NCI-H2227 (cell line): ENCODE data around the gene SRGAP2.
"Not testable (repeated sequence)": the region's sequence is repeated elsewhere in the genome, so short reads cannot be mapped to it uniquely, and the experiment has no call there.

Experiments used
- DNase-seq: peaks from one replicate; lab custom pipeline; 2025; ENCODE audit not compliant: unreplicated experiment; lab: John Stamatoyannopoulos, UW

The SRGAP2 gene

GRCh38 chr1:206204871-206205270 lies 1.5 kb downstream of the SRGAP2 start:
- not testable (repeated sequence) for DNase-seq

DNA sequence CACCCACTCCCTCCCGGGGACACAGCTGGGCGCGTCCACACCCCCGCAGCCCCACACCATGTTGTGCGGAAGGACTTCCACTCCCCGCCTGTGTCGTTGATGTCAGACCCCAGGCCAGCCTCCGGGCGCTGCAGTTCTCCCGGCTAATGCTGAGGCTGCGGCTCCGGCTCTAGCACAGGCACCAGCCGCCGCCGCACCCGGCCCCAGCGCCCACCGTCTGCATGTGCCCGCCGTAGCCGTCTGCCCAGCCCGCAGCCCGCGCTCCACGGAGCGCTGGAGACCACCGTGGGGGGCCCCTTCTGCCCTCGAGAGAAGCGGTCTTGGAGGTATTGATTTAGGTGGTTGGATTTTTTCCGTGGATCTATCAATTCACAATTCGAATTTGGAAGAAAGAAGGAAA lies 2.2 kb downstream of the SRGAP2 start:
- not testable (repeated sequence) for DNase-seq

DNA sequence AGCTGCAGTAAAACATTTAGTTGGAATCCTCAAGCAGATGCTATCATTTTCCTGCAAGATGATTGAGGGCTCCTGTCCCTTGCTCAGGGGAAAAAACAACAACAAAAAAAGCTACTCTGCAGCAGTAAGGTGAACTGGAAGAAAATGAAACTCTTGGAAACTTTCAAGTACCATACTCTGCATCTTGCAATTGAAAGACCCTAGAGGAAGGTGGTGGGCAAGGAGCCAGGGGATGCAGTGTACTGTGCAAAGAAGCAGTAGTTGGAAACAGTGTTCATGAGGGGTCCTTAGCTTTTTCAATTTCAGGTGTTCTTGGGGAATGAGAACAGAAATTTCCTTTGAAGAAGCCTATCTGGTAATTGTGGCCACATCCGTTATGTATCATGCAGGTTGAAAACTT lies 7.5 kb downstream of the SRGAP2 start:
- not testable (repeated sequence) for DNase-seq

- DNase-seq = not testable (repeated sequence)
These were observed 12.5 kb downstream of the SRGAP2 start for GRCh38 chr1:206215600-206216392.

DNA sequence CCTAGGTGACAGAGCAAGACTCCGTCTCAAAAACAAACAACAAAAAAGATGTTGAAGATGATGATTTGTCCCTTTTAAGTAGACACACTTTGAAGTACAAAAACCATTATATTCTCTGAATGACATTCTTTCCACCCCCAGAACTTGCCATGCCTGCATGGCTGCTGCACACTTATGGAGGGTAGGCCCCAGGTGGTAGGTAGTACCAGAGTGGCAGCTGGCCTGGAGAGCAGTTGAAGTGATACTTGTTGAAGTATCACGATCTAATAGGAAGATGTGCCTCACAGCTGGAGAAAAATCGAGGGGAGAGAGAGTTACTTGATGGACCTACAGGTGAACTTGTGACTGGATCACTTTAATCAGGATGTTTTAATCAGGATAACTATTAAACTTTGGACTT lies 14.9 kb downstream of the SRGAP2 start:
- DNase-seq = not testable (repeated sequence)

DNA sequence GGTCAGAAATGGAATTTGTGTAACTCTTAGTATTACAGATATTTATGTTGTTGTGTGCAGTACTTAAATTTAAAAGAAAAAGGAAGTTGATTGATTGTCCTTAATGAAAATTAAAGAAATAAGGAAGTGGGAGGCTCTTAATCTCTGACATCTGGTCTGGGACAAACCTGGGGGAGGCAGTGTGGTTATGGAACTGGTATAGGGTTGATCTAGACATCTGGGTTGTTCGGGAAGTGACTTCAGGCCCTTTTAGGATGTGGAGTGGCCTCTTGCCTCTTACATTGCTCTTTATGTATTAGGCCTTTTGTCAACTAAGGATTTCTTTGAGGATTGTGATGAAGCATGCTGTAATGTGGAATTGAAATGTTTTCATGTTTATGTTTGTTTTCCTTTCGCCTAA lies 15.4 kb downstream of the SRGAP2 start:
- not testable (repeated sequence) for DNase-seq

GRCh38 chr1:206219514-206220331 lies 16.4 kb downstream of the SRGAP2 start:
- not testable (repeated sequence) for DNase-seq

DNA sequence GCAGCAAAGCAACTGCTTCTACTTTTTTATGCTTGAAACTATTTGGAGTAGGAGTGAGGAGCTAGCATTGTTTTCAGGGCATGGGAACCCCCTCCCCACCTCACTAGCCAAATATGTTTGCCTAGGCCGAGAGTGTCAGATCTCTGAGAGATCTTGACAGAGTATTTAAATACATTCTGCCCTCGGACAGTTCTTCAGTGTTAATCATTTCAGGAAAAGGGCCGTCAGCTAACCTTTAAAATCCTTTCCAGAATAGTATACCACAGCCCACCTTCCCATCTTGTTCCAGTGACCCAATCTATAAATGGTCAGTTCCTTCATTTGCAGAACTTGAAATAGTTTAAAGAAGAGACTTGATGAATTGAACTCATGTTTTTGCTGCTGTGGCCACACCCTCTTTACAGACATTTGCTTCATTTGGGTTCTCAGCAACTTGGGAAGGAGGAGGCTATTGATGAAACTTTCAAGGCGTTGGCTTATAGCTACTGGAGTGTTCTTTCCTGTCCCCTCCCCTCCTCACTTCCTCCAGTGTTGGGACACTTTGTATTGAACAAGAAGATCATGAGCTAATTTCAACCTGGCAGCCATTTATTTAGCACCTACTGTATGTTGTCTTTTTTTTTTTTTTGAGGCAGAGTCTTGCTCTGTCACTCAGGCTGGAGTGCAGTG lies 17.1 kb downstream of the SRGAP2 start:
- DNase-seq = not testable (repeated sequence)

DNA sequence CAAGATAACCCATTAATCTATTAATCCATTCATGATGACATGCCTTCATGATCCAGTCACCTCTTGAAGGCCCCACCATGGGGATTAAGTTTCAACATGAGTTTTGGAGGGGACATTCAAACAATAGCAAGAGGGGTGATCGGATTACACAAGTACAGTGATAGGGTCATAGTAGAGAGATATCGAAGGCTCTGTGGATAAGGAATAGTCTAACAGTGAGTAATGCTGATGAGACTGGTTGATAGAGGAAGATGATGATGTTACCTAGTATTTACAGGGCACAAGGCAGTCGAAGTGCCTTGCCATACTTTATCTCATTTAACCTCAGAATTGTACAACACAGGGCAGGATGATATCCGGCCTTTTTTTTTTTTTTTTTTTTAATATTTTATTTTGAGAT lies 18.2 kb downstream of the SRGAP2 start:
- not testable (repeated sequence) for DNase-seq

DNA sequence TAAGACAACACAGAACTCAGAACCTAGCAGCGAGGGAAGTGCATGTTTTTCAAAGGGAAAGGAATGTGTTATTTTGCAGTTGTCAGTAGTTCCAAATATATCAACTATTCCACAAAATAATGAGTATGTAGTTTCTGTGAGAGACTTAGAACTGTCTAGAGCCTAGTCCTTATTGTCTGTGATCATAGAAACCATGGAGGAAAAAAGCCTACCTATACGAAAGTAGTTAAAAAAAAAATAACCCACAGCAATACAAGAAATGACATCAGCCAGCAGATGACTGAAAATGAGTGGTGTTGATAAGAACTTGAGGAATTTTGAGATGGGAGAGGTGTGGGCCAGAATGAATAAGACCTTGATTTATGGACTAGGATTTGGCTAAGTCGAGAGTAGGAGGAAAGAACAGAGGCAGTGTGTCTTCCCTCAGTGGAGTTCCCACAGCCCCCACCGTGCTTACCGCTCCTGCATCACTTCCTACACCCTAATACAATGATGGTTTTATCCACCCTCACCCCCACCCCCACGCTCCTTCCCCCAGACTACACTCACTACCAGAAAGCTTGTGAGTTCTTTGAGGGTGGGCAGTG lies 20.9 kb downstream of the SRGAP2 start:
- not testable (repeated sequence) for DNase-seq

GRCh38 chr1:206225386-206225785 lies 22.0 kb downstream of the SRGAP2 start:
- not testable (repeated sequence) for DNase-seq

- DNase-seq = not testable (repeated sequence)
These were observed 23.5 kb downstream of the SRGAP2 start for GRCh38 chr1:206226886-206227285.

DNA sequence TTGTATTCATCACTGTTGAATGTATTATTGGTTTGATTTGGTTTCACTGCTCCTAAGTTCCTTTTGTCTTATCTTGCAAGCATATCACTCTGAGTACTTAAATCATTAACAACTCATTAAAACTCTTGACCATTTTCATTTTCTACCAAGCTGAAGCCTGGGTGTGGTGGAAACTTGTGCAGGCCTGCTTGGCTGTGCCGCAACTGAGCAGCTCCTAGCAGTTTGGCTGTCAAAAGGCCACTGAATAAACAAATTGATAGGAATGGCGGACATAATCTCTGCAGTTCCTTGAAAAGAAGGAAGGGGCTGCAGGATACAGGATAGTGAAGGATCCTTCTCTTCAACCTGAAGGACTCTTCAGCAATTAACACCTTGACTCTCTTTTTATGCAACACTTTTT lies 25.9 kb downstream of the SRGAP2 start:
- DNase-seq = not testable (repeated sequence)

DNA sequence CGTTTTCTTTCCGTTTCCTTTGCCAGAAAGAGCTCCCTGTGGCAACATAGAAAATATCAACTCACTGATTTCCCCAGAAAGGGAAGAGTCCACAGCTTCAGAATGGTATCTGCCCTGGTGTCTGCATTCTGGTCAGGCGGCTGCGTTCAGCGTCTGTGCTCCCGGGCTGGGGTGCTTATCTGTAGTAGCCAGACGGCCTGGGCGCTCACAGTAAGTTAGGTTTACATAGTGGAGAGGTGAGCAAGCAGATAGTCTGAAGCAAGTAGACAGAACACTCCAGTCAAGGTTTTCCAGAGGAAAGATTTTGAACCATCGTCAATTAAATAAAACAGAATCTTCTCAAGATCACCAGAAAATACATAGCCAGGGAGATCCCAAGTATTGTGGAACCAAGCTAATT lies 28.6 kb downstream of the SRGAP2 start:
- not testable (repeated sequence) for DNase-seq

- not testable (repeated sequence) for DNase-seq
These were observed 29.8 kb downstream of the SRGAP2 start for GRCh38 chr1:206232970-206233645.

- DNase-seq = not testable (repeated sequence)
These were observed 31.0 kb downstream of the SRGAP2 start for GRCh38 chr1:206234189-206234916.

DNA sequence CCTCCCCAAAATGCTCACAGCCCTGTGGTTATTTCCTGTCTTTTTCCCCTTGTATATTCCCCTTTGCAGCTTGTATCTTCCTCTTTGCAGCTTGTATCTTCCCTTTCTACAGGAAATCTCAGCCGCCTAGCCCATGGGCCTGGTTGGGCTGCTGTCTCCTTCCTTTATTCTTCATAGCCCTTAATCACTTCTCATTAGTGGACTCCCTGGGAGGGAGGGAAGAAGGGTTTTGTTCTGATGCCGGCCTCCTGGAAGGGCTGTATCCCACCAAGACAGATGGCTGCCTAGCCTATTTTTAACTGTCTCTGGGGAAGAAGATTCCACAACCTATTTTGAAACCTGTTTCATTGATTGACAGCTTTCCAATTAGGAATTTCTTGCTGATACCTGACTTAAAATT lies 31.8 kb downstream of the SRGAP2 start:
- DNase-seq = not testable (repeated sequence)

GRCh38 chr1:206240288-206240687 lies 36.9 kb downstream of the SRGAP2 start:
- not testable (repeated sequence) for DNase-seq

DNA sequence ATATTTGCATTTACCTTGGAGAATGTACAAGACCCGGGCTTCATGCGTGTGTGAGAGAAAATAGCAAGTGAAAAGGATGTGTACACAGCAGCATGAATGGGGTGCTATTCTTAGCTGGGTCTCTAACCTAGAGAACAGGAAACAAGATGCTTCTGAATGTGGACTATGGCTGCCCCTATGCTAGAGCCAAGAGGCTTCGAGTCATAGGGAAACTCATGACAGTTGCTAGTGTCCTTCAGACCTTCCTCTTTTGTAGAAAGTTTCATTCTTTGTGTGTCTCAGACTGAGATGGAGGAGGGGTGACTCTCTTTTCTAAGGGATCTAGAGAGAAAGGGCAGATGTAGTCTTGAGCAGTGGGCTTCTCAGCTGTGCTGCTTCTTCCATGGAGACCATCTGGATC lies 40.0 kb downstream of the SRGAP2 start:
- not testable (repeated sequence) for DNase-seq

DNA sequence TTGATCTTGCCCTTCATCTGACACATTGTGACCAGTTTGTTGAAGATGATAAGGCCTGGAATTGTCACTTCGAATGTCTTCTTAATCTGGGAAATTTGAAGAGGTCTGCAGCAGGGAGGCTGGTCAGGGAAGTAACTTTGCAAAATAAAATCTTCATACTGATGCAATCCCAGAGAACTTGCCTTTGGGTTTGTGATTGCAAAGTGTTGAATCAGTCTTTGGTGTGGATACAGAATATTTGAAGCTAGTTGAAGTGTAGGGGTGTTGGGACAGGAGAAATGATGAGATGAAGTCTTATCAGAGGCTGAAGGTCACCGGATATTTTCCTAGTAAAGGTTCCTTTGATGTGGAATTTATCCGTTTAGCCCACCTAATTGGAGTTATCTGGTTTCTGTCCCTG lies 42.1 kb downstream of the SRGAP2 start:
- not testable (repeated sequence) for DNase-seq
